Measurements from ENCODE around the gene GHR. TPM values are rescaled to one million over a fixed set of nuclear protein-coding genes. Genes with fewer than 3 reads are reported as not detected.
A peak's percentile ranks its signal among the peaks of the same experiment; 100 is the strongest.

GHR gene
- 0.31 and 0.86 TPM in 2 replicates for polyA plus RNA-seq
- 0.24 and 0.93 TPM in 2 replicates for polyA minus RNA-seq

DNA sequence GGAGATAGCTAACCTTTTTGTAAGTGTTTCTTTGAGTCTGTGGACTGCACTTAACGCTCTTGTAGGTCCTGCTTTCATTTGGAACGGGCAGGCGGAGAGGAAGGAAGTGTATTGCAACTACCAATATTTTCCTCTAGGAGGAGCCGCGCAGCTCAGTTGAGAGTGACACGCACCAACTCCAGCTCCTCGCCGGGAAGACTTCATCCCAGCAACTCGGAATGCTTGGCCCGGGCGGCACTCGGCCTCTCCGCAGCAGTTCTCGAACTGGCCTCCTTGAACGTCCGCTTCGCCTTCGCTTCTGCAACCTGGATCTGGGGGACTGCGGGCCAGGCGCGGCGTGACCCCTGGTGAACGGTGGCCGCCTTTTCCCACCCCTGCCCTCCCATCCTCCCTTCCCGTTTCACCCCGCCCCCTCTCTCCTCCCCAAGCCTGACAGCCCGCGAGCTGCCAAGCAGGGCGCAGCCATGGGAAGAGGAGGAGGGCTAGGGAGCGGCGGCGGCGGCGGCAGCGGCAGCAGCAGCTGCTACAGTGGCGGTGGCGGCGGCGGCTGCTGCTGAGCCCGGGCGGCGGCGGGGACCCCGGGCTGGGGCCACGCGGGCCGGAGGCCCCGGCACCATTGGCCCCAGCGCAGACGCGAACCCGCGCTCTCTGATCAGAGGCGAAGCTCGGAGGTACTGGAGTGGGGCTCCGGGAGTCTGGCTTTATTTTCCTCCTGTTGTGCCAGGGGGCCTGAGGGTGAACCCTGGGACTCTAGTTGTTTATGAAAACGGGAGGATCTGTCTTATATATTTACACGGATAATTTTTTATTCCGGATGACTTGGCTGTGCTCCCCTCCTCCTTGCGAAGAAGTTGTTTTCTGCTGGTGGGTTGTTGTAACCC, at the start of gene GHR:
Gene GHR, plus strand, starts transcription at position 155 of the 881 bp plus-strand sequence. CDS start 142,436 bp downstream, outside the sequence.
- TF ChIP-seq SMC3 (conservative IDR thresholded peaks at IDR 0.05; ENCODE audit: poor library complexity) (peak; percentile 82), RAD21 (conservative IDR thresholded peaks at IDR 0.05) (peak; percentile 73), EP300 (conservative IDR thresholded peaks at IDR 0.05; ENCODE audit: poor library complexity, severe bottlenecking) (peak; percentile 58), POLR2AphosphoS5 (IDR thresholded peaks at IDR 0.05) (peak; percentile 44), EZH2 (IDR thresholded peaks at IDR 0.05; ENCODE audit: borderline replicate concordance, insufficient read depth, low read length, poor library complexity, severe bottlenecking) (no peak), TAF1 (IDR thresholded peaks at IDR 0.05; ENCODE audit: low read depth) (no peak), MXI1 (conservative IDR thresholded peaks at IDR 0.05; ENCODE audit: poor library complexity, severe bottlenecking) (peak; percentile 66)
- TF ChIP-seq, protein P1, sequence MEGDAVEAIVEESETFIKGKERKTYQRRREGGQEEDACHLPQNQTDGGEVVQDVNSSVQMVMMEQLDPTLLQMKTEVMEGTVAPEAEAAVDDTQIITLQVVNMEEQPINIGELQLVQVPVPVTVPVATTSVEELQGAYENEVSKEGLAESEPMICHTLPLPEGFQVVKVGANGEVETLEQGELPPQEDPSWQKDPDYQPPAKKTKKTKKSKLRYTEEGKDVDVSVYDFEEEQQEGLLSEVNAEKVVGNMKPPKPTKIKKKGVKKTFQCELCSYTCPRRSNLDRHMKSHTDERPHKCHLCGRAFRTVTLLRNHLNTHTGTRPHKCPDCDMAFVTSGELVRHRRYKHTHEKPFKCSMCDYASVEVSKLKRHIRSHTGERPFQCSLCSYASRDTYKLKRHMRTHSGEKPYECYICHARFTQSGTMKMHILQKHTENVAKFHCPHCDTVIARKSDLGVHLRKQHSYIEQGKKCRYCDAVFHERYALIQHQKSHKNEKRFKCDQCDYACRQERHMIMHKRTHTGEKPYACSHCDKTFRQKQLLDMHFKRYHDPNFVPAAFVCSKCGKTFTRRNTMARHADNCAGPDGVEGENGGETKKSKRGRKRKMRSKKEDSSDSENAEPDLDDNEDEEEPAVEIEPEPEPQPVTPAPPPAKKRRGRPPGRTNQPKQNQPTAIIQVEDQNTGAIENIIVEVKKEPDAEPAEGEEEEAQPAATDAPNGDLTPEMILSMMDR (IDR thresholded peaks at IDR 0.05; ENCODE audit: poor library complexity, severe bottlenecking), result peak; percentile 87
- TF ChIP-seq, protein P2, sequence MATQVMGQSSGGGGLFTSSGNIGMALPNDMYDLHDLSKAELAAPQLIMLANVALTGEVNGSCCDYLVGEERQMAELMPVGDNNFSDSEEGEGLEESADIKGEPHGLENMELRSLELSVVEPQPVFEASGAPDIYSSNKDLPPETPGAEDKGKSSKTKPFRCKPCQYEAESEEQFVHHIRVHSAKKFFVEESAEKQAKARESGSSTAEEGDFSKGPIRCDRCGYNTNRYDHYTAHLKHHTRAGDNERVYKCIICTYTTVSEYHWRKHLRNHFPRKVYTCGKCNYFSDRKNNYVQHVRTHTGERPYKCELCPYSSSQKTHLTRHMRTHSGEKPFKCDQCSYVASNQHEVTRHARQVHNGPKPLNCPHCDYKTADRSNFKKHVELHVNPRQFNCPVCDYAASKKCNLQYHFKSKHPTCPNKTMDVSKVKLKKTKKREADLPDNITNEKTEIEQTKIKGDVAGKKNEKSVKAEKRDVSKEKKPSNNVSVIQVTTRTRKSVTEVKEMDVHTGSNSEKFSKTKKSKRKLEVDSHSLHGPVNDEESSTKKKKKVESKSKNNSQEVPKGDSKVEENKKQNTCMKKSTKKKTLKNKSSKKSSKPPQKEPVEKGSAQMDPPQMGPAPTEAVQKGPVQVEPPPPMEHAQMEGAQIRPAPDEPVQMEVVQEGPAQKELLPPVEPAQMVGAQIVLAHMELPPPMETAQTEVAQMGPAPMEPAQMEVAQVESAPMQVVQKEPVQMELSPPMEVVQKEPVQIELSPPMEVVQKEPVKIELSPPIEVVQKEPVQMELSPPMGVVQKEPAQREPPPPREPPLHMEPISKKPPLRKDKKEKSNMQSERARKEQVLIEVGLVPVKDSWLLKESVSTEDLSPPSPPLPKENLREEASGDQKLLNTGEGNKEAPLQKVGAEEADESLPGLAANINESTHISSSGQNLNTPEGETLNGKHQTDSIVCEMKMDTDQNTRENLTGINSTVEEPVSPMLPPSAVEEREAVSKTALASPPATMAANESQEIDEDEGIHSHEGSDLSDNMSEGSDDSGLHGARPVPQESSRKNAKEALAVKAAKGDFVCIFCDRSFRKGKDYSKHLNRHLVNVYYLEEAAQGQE (IDR thresholded peaks at IDR 0.05; ENCODE audit: borderline replicate concordance), result peak; percentile 91
- H3K27ac ChIP-seq (ENCODE audit: low read length), result no peak within 1 kb of the TSS
- peak within 1 kb of the TSS; percentile 86 for H3K4me2 ChIP-seq (ENCODE audit: low read length)
- no peaks in the 10 kb centered on the region for H4K20me1 ChIP-seq (ENCODE audit: insufficient read depth)
- no peaks in the 10 kb centered on the region for H3K79me2 ChIP-seq (replicated peaks; ENCODE audit: insufficient read depth, low read length)
- peak within 1 kb of the TSS; percentile 52 for H3K9ac ChIP-seq (ENCODE audit: low read length)
- peaks cover 5% of the 10 kb centered on the region for H3F3A ChIP-seq (ENCODE audit: insufficient read depth, low read length, poor library complexity, severe bottlenecking)
- no peaks in the 10 kb centered on the region for H3K9me2 ChIP-seq (ENCODE audit: insufficient read depth, low read length)
- no peaks in the 10 kb centered on the region for H3K9me3 ChIP-seq (ENCODE audit: low read length)
- peak within 1 kb of the TSS; percentile 84 for H3K4me3 ChIP-seq (ENCODE audit: low read length)
- no peaks in the 10 kb centered on the region for H3K36me3 ChIP-seq (ENCODE audit: insufficient read depth, low read length)
- H3K27me3 ChIP-seq (ENCODE audit: insufficient read depth, low read depth, low read length), result peaks cover 21% of the 10 kb centered on the region
- peak within 1 kb of the TSS; percentile 51 for H2AFZ ChIP-seq (ENCODE audit: low read depth, low read length)

DNA sequence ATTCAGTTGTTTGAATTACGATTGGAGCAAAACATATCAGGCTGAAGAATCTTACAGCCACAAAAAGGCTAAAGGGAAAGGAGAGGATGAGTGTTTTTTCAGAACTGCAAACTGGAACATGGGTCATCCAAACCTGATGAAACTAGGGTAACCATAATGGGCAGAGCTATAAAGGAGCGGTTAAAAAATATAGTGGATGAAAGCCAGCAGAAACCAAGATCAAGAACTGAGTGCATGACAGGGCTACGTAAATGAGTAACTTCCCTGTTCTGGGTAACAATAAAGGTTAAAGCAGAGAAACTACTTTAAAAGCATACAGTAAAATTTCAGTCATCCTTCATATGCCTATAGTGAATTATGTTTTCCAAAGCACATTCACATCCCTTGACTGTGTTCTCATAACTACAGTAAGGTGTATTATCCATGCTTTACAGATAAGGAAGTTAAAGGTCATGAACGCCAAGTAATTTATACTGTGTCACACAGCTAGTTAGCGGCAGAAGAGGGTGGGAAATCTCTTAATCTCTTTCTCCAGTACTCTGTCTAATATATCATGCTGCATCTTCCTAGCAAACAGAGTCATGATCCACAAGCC, 48.5 kb upstream of the GHR start:
- no peak overlapping the region for H2AFZ ChIP-seq (ENCODE audit: low read depth, low read length)
- H3F3A ChIP-seq (ENCODE audit: insufficient read depth, low read length, poor library complexity, severe bottlenecking), result no peaks in the 10 kb centered on the region
- H3K27ac ChIP-seq (ENCODE audit: low read length), result no peak overlapping the region
- H3K4me3 ChIP-seq (ENCODE audit: low read length), result no peak overlapping the region
- no peak overlapping the region for H3K4me2 ChIP-seq (ENCODE audit: low read length)
- no peaks in the 10 kb centered on the region for H3K9me2 ChIP-seq (ENCODE audit: insufficient read depth, low read length)
- no peak overlapping the region for H3K9ac ChIP-seq (ENCODE audit: low read length)
- no peaks in the 10 kb centered on the region for H3K36me3 ChIP-seq (ENCODE audit: insufficient read depth, low read length)
- TF ChIP-seq EP300 (conservative IDR thresholded peaks at IDR 0.05; ENCODE audit: poor library complexity, severe bottlenecking) (no peak), TAF1 (IDR thresholded peaks at IDR 0.05; ENCODE audit: low read depth) (no peak), POLR2AphosphoS5 (IDR thresholded peaks at IDR 0.05) (no peak), MXI1 (conservative IDR thresholded peaks at IDR 0.05; ENCODE audit: poor library complexity, severe bottlenecking) (no peak), RAD21 (conservative IDR thresholded peaks at IDR 0.05) (no peak), SMC3 (conservative IDR thresholded peaks at IDR 0.05; ENCODE audit: poor library complexity) (no peak), EZH2 (IDR thresholded peaks at IDR 0.05; ENCODE audit: borderline replicate concordance, insufficient read depth, low read length, poor library complexity, severe bottlenecking) (no peak)
- TF ChIP-seq, protein P1 (IDR thresholded peaks at IDR 0.05; ENCODE audit: poor library complexity, severe bottlenecking), result no peak
- TF ChIP-seq, protein P2 (IDR thresholded peaks at IDR 0.05; ENCODE audit: borderline replicate concordance), result no peak
- no peaks in the 10 kb centered on the region for H3K9me3 ChIP-seq (ENCODE audit: low read length)
- no peaks in the 10 kb centered on the region for H4K20me1 ChIP-seq (ENCODE audit: insufficient read depth)
- no peaks in the 10 kb centered on the region for H3K79me2 ChIP-seq (replicated peaks; ENCODE audit: insufficient read depth, low read length)
- H3K27me3 ChIP-seq (ENCODE audit: insufficient read depth, low read depth, low read length), result no peaks in the 10 kb centered on the region

Data from neural cell (in vitro differentiated cells).